ENCODE measurements around the gene SSH2.

DNA sequence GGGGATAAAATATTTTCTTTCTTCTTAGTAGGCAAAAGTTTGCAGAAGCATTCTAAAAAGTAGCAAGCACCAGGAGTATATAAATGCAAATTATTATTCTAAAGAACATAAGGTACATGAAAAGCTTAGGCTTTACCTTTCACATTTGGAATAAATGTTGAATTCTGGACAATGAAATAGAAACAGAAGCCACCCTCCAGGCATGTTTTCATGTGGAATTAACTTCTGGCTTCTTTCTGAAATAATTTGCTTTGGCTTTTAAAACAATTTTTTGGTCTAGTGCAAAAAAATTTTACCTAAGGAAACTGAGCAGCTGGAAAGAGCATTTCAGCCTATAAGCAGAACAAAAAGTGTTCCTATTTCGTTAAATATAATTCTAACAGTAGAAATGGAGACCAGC, 197.8 kb downstream of the SSH2 start:
- TF ChIP-seq, protein P1, sequence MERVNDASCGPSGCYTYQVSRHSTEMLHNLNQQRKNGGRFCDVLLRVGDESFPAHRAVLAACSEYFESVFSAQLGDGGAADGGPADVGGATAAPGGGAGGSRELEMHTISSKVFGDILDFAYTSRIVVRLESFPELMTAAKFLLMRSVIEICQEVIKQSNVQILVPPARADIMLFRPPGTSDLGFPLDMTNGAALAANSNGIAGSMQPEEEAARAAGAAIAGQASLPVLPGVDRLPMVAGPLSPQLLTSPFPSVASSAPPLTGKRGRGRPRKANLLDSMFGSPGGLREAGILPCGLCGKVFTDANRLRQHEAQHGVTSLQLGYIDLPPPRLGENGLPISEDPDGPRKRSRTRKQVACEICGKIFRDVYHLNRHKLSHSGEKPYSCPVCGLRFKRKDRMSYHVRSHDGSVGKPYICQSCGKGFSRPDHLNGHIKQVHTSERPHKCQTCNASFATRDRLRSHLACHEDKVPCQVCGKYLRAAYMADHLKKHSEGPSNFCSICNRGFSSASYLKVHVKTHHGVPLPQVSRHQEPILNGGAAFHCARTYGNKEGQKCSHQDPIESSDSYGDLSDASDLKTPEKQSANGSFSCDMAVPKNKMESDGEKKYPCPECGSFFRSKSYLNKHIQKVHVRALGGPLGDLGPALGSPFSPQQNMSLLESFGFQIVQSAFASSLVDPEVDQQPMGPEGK (CRISPR knock-in tag; IDR thresholded peaks at IDR 0.05; ENCODE audit: borderline replicate concordance): no peak
- TF ChIP-seq RARB (CRISPR knock-in tag; IDR thresholded peaks at IDR 0.05) (no peak), ISL1 (CRISPR knock-in tag; IDR thresholded peaks at IDR 0.05) (no peak), TCF4 (CRISPR knock-in tag; IDR thresholded peaks at IDR 0.05; ENCODE audit: borderline replicate concordance) (0 out of 2 replicates have a peak, but pooled peaks have one; percentile 32)
